LNCaP clone FGC (cell line): ENCODE data around the gene KDM5C.
"Not testable (repeated sequence)": the region's sequence is repeated elsewhere in the genome, so short reads cannot be mapped to it uniquely, and the experiment has no call there.

Experiments used
- DNase-seq: peaks from one replicate; pipeline ENCODE4 v3.0.0-alpha.2; 2011; ENCODE audit warnings: low read depth
- H3K4me3 ChIP-seq: 2 replicates; pipeline ENCODE4 v1.5.1; 2011; ENCODE audit warnings: mild to moderate bottlenecking, low read depth, low read length, control low read depth
- CTCF ChIP-seq: IDR thresholded peaks from 2 replicates; pipeline ENCODE4 v1.5.1; 2012; ENCODE audit warnings: mild to moderate bottlenecking; ENCODE audit not compliant: control insufficient read depth, insufficient read depth; ENCODE audit errors: extremely low read depth

Gene KDM5C

GRCh38 chrX:53166103-53166502 is 58.9 kb downstream of the KDM5C start:
- no peak for DNase-seq
- no peak overlapping the region for H3K4me3 ChIP-seq
- no peak for TF ChIP-seq CTCF

- DNase-seq, H3K4me3 ChIP-seq: not testable (repeated sequence)
These were observed 60.4 kb downstream of the KDM5C start for GRCh38 chrX:53164566-53164965.

- DNase-seq, result no peak
- no peak overlapping the region for H3K4me3 ChIP-seq
- no peak for TF ChIP-seq CTCF
These were observed 61.6 kb downstream of the KDM5C start for GRCh38 chrX:53163436-53163835.

- peak; percentile 3 for DNase-seq
These were observed 64.6 kb downstream of the KDM5C start for GRCh38 chrX:53160297-53160983.

GRCh38 chrX:53159184-53159583 is 65.8 kb downstream of the KDM5C start:
- no peak for DNase-seq
- no peak for TF ChIP-seq CTCF
- H3K4me3 ChIP-seq, result no peak overlapping the region

More at GRCh38 chrX:53160297-53160983, 64.6 kb downstream of the KDM5C start:
- TF ChIP-seq CTCF, result no peak
- H3K4me3 ChIP-seq, result no peak overlapping the region

GRCh38 chrX:53156207-53156596 is 68.8 kb downstream of the KDM5C start:
- no peak for TF ChIP-seq CTCF
- no peak for DNase-seq

GRCh38 chrX:53155512-53156206 is 69.3 kb downstream of the KDM5C start:
- DNase-seq, result no peak
- TF ChIP-seq CTCF, result no peak
- H3K4me3 ChIP-seq, result no peak overlapping the region

More at GRCh38 chrX:53156207-53156596, 68.8 kb downstream of the KDM5C start:
- H3K4me3 ChIP-seq, result no peak overlapping the region
